CD4-positive, alpha-beta memory T cell (primary cell): ENCODE data around the gene RAP1GAP2. TPM values are rescaled to one million over a fixed set of nuclear protein-coding genes. Genes with fewer than 3 reads are reported as not detected.
A peak's percentile ranks its signal among the peaks of the same experiment; 100 is the strongest.

Experiments used
- CTCF ChIA-PET: fragments of 350-600 bp; sonication (Branson Sonifier 250); formaldehyde crosslinking; loops from one replicate; lab custom pipeline; 2021; ENCODE audit warnings: inconsistent platforms; ENCODE audit not compliant: partially characterized antibody; lab: Charles Lee
- POLR2A ChIA-PET: fragments of 350-600 bp; sonication (Branson Sonifier 250); formaldehyde crosslinking; loops from one replicate; lab custom pipeline; 2021; ENCODE audit not compliant: partially characterized antibody; lab: Charles Lee
- DNase-seq, 5 donors: peaks; one replicate each; pipeline versions ENCODE4 v3.0.0 to v3.0.0-alpha.2; 2020 to 2022; ENCODE audit warnings: mixed read lengths in 1 of 5
- H3K27ac ChIP-seq: one replicate; pipeline ENCODE4 v1.7.0; 2013; ENCODE audit warnings: low read depth, low read length
- H3K27me3 ChIP-seq: 2 replicates; pipeline ENCODE4 v1.7.0; 2013; ENCODE audit warnings: mild to moderate bottlenecking, low read length, moderate library complexity; ENCODE audit not compliant: insufficient read depth
- H3K36me3 ChIP-seq: 2 replicates; pipeline ENCODE4 v1.7.0; 2013; ENCODE audit warnings: mild to moderate bottlenecking, low read length, moderate library complexity; ENCODE audit not compliant: insufficient read depth
- H3K4me1 ChIP-seq: 2 replicates; pipeline ENCODE4 v1.7.0; 2013; ENCODE audit warnings: mild to moderate bottlenecking, low read length, moderate library complexity; ENCODE audit not compliant: insufficient read depth
- H3K4me3 ChIP-seq, 2 donors: one replicate each; pipeline ENCODE4 v1.7.0; 2013; ENCODE audit warnings: low read length in 2 of 2, mild to moderate bottlenecking in 1 of 2
- H3K9me3 ChIP-seq, 2 donors: one replicate each; pipeline ENCODE4 v1.7.0; 2013; ENCODE audit warnings: low read length in 2 of 2, control low read depth in 1 of 2; ENCODE audit not compliant: control insufficient read depth in 1 of 2
- H3K27ac Mint-ChIP-seq, 7 donors: one replicate each; pipeline ENCODE4 v1.8.0; 2020 to 2021; ENCODE audit warnings: mixed read lengths in 7 of 7, mild to moderate bottlenecking in 6 of 7, inconsistent platforms in 3 of 7, moderate library complexity in 3 of 7
- H3K27me3 Mint-ChIP-seq, 2 donors: one replicate each; pipeline ENCODE4 v1.8.0; 2020 to 2021; ENCODE audit warnings: mixed read lengths in 2 of 2
- H3K36me3 Mint-ChIP-seq, 2 donors: one replicate each; pipeline ENCODE4 v1.8.0; 2020 to 2021; ENCODE audit warnings: mixed read lengths in 2 of 2, inconsistent platforms in 1 of 2, mild to moderate bottlenecking in 1 of 2
- H3K4me1 Mint-ChIP-seq, 4 donors: one replicate each; pipeline ENCODE4 v1.8.0; 2020 to 2021; ENCODE audit warnings: mixed read lengths in 4 of 4, mild to moderate bottlenecking in 1 of 4
- H3K4me3 Mint-ChIP-seq, 8 donors: one replicate each; pipeline ENCODE4 v1.8.0; 2020 to 2021; ENCODE audit warnings: mixed read lengths in 8 of 8, mild to moderate bottlenecking in 7 of 8, moderate library complexity in 6 of 8, inconsistent platforms in 3 of 8
- H3K9me3 Mint-ChIP-seq, 8 donors: one replicate each; pipeline ENCODE4 v1.8.0; 2020 to 2021; ENCODE audit warnings: mixed read lengths in 8 of 8, mild to moderate bottlenecking in 5 of 8, inconsistent platforms in 3 of 8, moderate library complexity in 1 of 8
- intact Hi-C: fragments of 100-400 bp; cut with micrococcal nuclease; formaldehyde crosslinking; loops from one replicate; pipeline ENCODE4 v1.15.1; 2023
- polyA plus RNA-seq, 2 donors: library from polyadenylated mRNA; unstranded; fragments of 300-500 nt; fragmentation: Illumina TruSeq; gene quantifications; one replicate each; pipeline ENCODE4 v1.2.3, GENCODE V29; 2021
- total RNA-seq, 2 experiments: library from RNA; stranded (reverse); gene quantifications; one replicate each; pipeline ENCODE4 v1.2.3, GENCODE V29; 2021

Gene RAP1GAP2
- total and polyA plus RNA-seq, 4 experiments from 2014 or later: 0.38 to 9.9 (median 8.0) TPM

GRCh38 chr17:2955931-2956582 is 159.8 kb downstream of the RAP1GAP2 start:
- ChIA-PET POLR2A (no interaction called here), CTCF (no interaction called here)
- peak overlapping the region in 2 of 7 donors; percentile 8 to 32 for H3K27ac Mint-ChIP-seq
- H3K27me3 ChIP-seq: no peaks in the 10 kb centered on the region
- H3K9me3 Mint-ChIP-seq: no peaks in the 10 kb centered on the region
- no peak overlapping the region for H3K4me3 ChIP-seq
- intact Hi-C loops: no loop called here
- H3K4me3 Mint-ChIP-seq: no peak overlapping the region
- no peak for DNase-seq
- H3K36me3 ChIP-seq: peaks cover 4% of the 10 kb centered on the region
- peaks cover 8 to 15% of the 10 kb centered on the region in 2 donors for H3K36me3 Mint-ChIP-seq
- peaks cover 14% of the 10 kb centered on the region for H3K4me1 ChIP-seq
- H3K27me3 Mint-ChIP-seq: no peaks in the 10 kb centered on the region
- H3K9me3 ChIP-seq: no peaks in the 10 kb centered on the region
- H3K4me1 Mint-ChIP-seq: peaks cover 19 to 43% (median 23%) of the 10 kb centered on the region in 4 donors
- H3K27ac ChIP-seq: no peak overlapping the region

GRCh38 chr17:2957631-2958286 is 161.5 kb downstream of the RAP1GAP2 start:
- no peaks in the 10 kb centered on the region for H3K9me3 ChIP-seq
- Mint-ChIP-seq H3K4me1 (peaks cover 13 to 34% (median 17%) of the 10 kb centered on the region in 4 donors), H3K27me3 (no peaks in the 10 kb centered on the region), H3K4me3 (no peak overlapping the region), H3K9me3 (no peaks in the 10 kb centered on the region), H3K36me3 (peaks cover 11 to 17% of the 10 kb centered on the region in 2 donors), H3K27ac (no peak overlapping the region)
- no peak overlapping the region for H3K27ac ChIP-seq
- intact Hi-C loops: no loop called here
- no peak for DNase-seq
- POLR2A ChIA-PET: no interaction called here
- H3K27me3 ChIP-seq: no peaks in the 10 kb centered on the region
- H3K4me3 ChIP-seq: no peak overlapping the region
- CTCF ChIA-PET: no interaction called here
- H3K36me3 ChIP-seq: peaks cover 4% of the 10 kb centered on the region
- H3K4me1 ChIP-seq: peaks cover 14% of the 10 kb centered on the region

DNA sequence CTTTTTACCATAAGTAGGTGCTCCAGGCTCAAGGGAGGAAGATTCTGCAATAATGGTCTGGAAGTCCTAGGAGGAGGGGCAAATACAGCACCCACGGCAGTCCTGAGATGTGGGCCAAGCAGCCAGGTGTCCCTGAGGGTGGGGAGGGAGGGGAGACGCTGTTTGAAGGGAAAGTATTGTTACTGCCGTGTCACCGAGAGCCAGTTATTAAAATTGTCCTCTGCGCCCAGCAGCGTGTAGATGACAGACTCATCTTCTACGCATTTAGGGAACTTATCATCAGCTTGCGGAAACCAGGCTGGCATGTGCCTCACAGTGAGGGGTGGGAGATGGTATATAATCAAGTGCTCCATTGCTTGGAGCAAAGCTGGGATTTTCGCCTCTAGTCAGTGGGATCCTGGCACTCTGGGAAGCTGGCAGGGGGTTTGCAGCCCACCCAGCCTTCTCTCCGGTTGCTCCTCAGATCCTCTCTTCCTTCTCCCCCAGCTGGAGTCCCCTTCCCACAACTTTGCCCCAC is 162.5 kb downstream of the RAP1GAP2 start:
- CTCF ChIA-PET: interaction anchor here (1.9 kb wide), 1 partner anchor 13 kb away, joined by 4 read pairs; no protein-coding TSS in a partner anchor
- Mint-ChIP-seq H3K4me1 (peaks cover 13 to 29% (median 16%) of the 10 kb centered on the region in 4 donors), H3K27me3 (no peaks in the 10 kb centered on the region), H3K9me3 (no peaks in the 10 kb centered on the region), H3K36me3 (peaks cover 8 to 17% of the 10 kb centered on the region in 2 donors), H3K27ac (peak overlapping the region in 1 of 7 donors; percentile 72), H3K4me3 (no peak overlapping the region)
- H3K9me3 ChIP-seq: no peaks in the 10 kb centered on the region
- no peaks in the 10 kb centered on the region for H3K27me3 ChIP-seq
- no peak overlapping the region for H3K4me3 ChIP-seq
- no peak for DNase-seq
- POLR2A ChIA-PET: no interaction called here
- intact Hi-C loops: no loop called here
- no peak overlapping the region for H3K27ac ChIP-seq
- peaks cover 4% of the 10 kb centered on the region for H3K36me3 ChIP-seq
- H3K4me1 ChIP-seq: peaks cover 14% of the 10 kb centered on the region

DNA sequence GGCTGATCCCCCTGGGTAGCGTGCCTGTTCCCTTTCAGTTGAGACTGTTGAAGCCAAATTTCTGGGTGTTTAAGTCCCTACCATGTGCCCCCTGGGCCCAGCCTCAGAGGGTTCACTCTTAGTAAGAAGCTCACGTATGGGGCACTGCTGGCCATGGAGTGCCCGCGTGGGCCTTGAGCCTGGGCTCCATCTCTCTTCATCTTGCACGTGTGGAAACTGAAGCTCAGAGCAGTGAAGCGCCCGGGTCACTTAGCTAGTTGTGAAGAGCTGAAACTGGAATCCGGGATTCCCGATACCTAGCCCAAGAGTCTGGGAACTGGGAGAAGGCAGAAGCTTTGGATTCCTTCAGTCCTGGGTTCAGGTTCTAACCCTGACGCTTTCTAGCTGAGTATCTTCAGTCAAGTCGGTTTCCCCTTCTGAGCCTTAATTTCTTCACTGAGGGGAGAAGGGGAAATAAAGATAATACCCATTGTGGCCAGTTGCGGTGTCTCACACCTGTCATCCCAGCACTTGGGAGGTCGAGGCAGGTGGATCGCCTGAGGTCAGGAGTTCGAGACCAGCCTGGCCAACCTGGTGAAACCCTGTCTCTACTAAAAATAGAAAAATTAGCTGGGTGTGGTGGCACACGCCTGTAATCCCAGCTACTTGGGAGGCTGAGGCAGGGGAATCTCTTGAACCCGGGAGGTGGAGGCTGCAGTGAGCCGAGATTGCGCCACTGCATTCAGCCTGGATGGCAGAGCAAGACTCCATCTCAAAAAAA is 163.3 kb downstream of the RAP1GAP2 start:
- CTCF ChIA-PET: interaction anchor here (1.9 kb wide), 1 partner anchor 12 kb away, joined by 4 read pairs; no protein-coding TSS in a partner anchor

DNA sequence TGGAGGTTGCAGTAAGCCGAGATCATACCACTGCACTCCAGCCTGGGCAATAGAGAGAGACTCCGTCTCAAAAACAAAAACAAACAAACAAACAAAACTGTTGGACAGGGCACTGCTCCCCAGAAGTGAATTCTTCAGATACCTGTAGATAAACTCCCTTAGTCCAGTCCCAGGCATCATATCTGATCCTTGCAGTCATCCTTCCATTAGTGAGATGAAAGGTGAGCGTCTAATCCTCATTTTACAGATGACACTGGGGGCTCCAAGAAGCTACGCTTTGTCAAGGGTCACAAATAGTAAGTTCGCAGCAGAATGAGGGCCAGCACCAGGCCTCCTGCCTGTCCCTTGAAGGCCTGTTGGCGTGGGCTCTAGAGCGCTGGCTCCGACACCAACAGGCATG is 165.2 kb downstream of the RAP1GAP2 start:
- ChIA-PET CTCF (no interaction called here), POLR2A (no interaction called here)
- peaks cover 0 to 3% (median under 1%) of the 10 kb centered on the region in 4 donors for H3K4me1 Mint-ChIP-seq
- H3K4me1 ChIP-seq: no peaks in the 10 kb centered on the region
- no peak for DNase-seq
- no peak overlapping the region for H3K4me3 Mint-ChIP-seq
- no peaks in the 10 kb centered on the region for H3K9me3 Mint-ChIP-seq
- H3K36me3 Mint-ChIP-seq: peaks cover 24 to 35% of the 10 kb centered on the region in 2 donors
- H3K27ac ChIP-seq: no peak overlapping the region
- no peak overlapping the region for H3K27ac Mint-ChIP-seq
- H3K27me3 ChIP-seq: no peaks in the 10 kb centered on the region
- intact Hi-C loops: no loop called here
- H3K4me3 ChIP-seq: no peak overlapping the region
- no peaks in the 10 kb centered on the region for H3K27me3 Mint-ChIP-seq
- peaks cover 20% of the 10 kb centered on the region for H3K36me3 ChIP-seq
- H3K9me3 ChIP-seq: no peaks in the 10 kb centered on the region

More for the DNA sequence above, 163.3 kb downstream of the RAP1GAP2 start:
- Mint-ChIP-seq H3K4me1 (peaks cover 10 to 21% (median 15%) of the 10 kb centered on the region in 4 donors), H3K36me3 (peaks cover 11 to 19% of the 10 kb centered on the region in 2 donors), H3K27ac (no peak overlapping the region), H3K4me3 (no peak overlapping the region), H3K27me3 (no peaks in the 10 kb centered on the region), H3K9me3 (no peaks in the 10 kb centered on the region)
- intact Hi-C loops: no loop called here
- H3K9me3 ChIP-seq: no peaks in the 10 kb centered on the region
- DNase-seq: no peak
- H3K4me1 ChIP-seq: peaks cover 14% of the 10 kb centered on the region
- no peaks in the 10 kb centered on the region for H3K27me3 ChIP-seq
- POLR2A ChIA-PET: no interaction called here
- H3K27ac ChIP-seq: no peak overlapping the region
- H3K4me3 ChIP-seq: no peak overlapping the region
- H3K36me3 ChIP-seq: peaks cover 4% of the 10 kb centered on the region

DNA sequence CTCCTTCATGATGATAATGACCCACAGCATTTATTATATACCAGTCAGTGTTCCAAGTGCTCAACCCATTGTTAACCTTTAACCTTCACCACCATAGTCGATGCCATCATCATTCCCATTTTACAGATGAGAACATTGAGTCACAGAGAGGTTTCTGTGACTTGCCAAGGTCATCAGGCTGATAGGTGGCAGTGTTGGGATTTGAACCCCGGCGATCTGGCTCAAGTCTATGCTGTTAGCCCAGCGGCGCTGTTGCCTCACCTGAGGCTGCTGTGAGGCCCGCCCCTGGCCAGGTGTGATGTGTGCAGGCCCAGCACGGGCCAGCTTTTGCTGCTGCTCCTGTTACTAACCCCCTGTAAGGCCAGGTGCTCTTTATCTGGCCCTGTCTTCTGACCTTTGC is 166.0 kb downstream of the RAP1GAP2 start:
- no peak overlapping the region for H3K27ac Mint-ChIP-seq
- POLR2A ChIA-PET: no interaction called here
- no peaks in the 10 kb centered on the region for H3K9me3 Mint-ChIP-seq
- H3K4me1 Mint-ChIP-seq: peaks cover 0 to 1% (median 0%) of the 10 kb centered on the region in 4 donors
- Histone ChIP-seq H3K27ac (no peak overlapping the region), H3K9me3 (no peaks in the 10 kb centered on the region), H3K27me3 (no peaks in the 10 kb centered on the region), H3K4me3 (no peak overlapping the region), H3K36me3 (peaks cover 21% of the 10 kb centered on the region), H3K4me1 (no peaks in the 10 kb centered on the region)
- DNase-seq: no peak
- intact Hi-C loops: no loop called here
- peaks cover 31 to 41% of the 10 kb centered on the region in 2 donors for H3K36me3 Mint-ChIP-seq
- CTCF ChIA-PET: interaction anchor here (1.3 kb wide), 1 partner anchor 133 kb away, joined by 3 read pairs; no protein-coding TSS in a partner anchor
- no peaks in the 10 kb centered on the region for H3K27me3 Mint-ChIP-seq
- no peak overlapping the region for H3K4me3 Mint-ChIP-seq

- Histone ChIP-seq H3K9me3 (no peaks in the 10 kb centered on the region), H3K4me1 (no peaks in the 10 kb centered on the region), H3K27me3 (no peaks in the 10 kb centered on the region), H3K36me3 (peaks cover 24% of the 10 kb centered on the region), H3K4me3 (no peak overlapping the region), H3K27ac (no peak overlapping the region)
- Mint-ChIP-seq H3K27me3 (no peaks in the 10 kb centered on the region), H3K4me1 (peaks cover 0 to 1% (median 0%) of the 10 kb centered on the region in 4 donors), H3K36me3 (peaks cover 36 to 46% of the 10 kb centered on the region in 2 donors), H3K9me3 (no peaks in the 10 kb centered on the region), H3K27ac (no peak overlapping the region), H3K4me3 (no peak overlapping the region)
- ChIA-PET POLR2A (no interaction called here), CTCF (interaction anchor here (1.3 kb wide), 1 partner anchor 133 kb away, joined by 3 read pairs; no protein-coding TSS in a partner anchor)
- intact Hi-C loops: no loop called here
- DNase-seq: no peak
Observed at GRCh38 chr17:2962729-2963128, 166.5 kb downstream of the RAP1GAP2 start.
